Esophagus (tissue), 2 donors: ENCODE measurements around the gene FAM171A2. TPM values are rescaled to one million over a fixed set of nuclear protein-coding genes. Genes with fewer than 3 reads are reported as not detected.
A peak's percentile ranks its signal among the peaks of the same experiment; 100 is the strongest.

Source experiments
- H3K27ac ChIP-seq, 2 donors: one replicate each; pipeline ENCODE4 v1.5.1; 2013; ENCODE audit warnings: low read depth in 2 of 2, mild to moderate bottlenecking in 2 of 2, inconsistent platforms in 1 of 2, low read length in 1 of 2, moderate library complexity in 1 of 2
- H3K27me3 ChIP-seq, 2 donors: one replicate each; pipeline ENCODE4 v1.6.1; 2013; ENCODE audit warnings: low read length in 2 of 2, control low read depth in 1 of 2, mild to moderate bottlenecking in 1 of 2; ENCODE audit not compliant: insufficient read depth in 2 of 2, control insufficient read depth in 1 of 2
- H3K36me3 ChIP-seq, 2 donors: one replicate each; pipeline ENCODE4 v1.6.1; 2013; ENCODE audit warnings: low read length in 1 of 2; ENCODE audit not compliant: control insufficient read depth in 2 of 2, insufficient read depth in 2 of 2
- H3K4me1 ChIP-seq, 2 donors: one replicate each; pipeline ENCODE4 v1.6.1; 2013; ENCODE audit warnings: low read length in 1 of 2; ENCODE audit not compliant: control insufficient read depth in 2 of 2, insufficient read depth in 2 of 2
- H3K4me3 ChIP-seq, 2 donors: one replicate each; pipeline ENCODE4 v1.5.1; 2013; ENCODE audit warnings: low read length in 2 of 2, mild to moderate bottlenecking in 2 of 2, low read depth in 1 of 2, moderate library complexity in 1 of 2
- H3K9me3 ChIP-seq, 2 donors: one replicate each; pipeline ENCODE4 v1.6.1; 2013; ENCODE audit warnings: mild to moderate bottlenecking in 2 of 2, low read depth in 1 of 2, low read length in 1 of 2, moderate library complexity in 1 of 2; ENCODE audit not compliant: control insufficient read depth in 2 of 2, insufficient read depth in 1 of 2
- WGBS, 2 donors: extraction: QIAGEN DNeasy Blood & Tissue Kit; methylation state at CpG; one replicate each; pipeline ENCODE4 v1.1.7; 2013; 5-methylcytosine and 5-hydroxymethylcytosine counted together
- polyA plus RNA-seq, 2 donors: library from polyadenylated mRNA; stranded (reverse); fragments of 200-250 nt; gene quantifications; one replicate each; pipeline ENCODE4 v1.2.3, GENCODE V29; 2013
- donor health status: healthy with polysubstance abuse.
- donor health status: Bipolar disorder and iron deficiency.

The FAM171A2 gene
- polyA plus RNA-seq, 2 donors, result 1.2 to 2.2 TPM

GRCh38 chr17:44324571-44325275, 38.9 kb downstream of the FAM171A2 start, which contains the start of gene SLC25A39:
Gene SLC25A39 (minus strand): TSS chr17:44324823. CDS start chr17:44323562, 1,261 bp downstream.
- Histone ChIP-seq H3K36me3 (peaks cover 16 to 23% of the 10 kb centered on the region in 2 donors), H3K4me3 (peak within 1 kb of the TSS; percentile 69 to 97), H3K27ac (peak within 1 kb of the TSS; percentile 97 to 98), H3K27me3 (no peaks in the 10 kb centered on the region), H3K9me3 (no peaks in the 10 kb centered on the region), H3K4me1 (peaks cover 5 to 7% of the 10 kb centered on the region in 2 donors)
- WGBS, 2 donors, result 0 to 1% methylated on average over 79 to 85 of the region's 85 CpGs

- Histone ChIP-seq H3K4me3 (peak overlapping the region; percentile 69 to 97), H3K9me3 (no peaks in the 10 kb centered on the region), H3K4me1 (peaks cover 5 to 7% of the 10 kb centered on the region in 2 donors), H3K27me3 (no peaks in the 10 kb centered on the region), H3K36me3 (peaks cover 20 to 29% of the 10 kb centered on the region in 2 donors), H3K27ac (peak overlapping the region; percentile 80 to 85)
- WGBS, 2 donors, result 1 to 2% methylated on average over 31 to 38 of the region's 38 CpGs
Observed at GRCh38 chr17:44324092-44324570, 39.5 kb downstream of the FAM171A2 start.

GRCh38 chr17:44323359-44324091, 40.1 kb downstream of the FAM171A2 start:
- Histone ChIP-seq H3K4me1 (peaks cover 5 to 7% of the 10 kb centered on the region in 2 donors), H3K27ac (peak overlapping the region in 1 of 2 donors; percentile 85), H3K4me3 (peak overlapping the region; percentile 69 to 97), H3K9me3 (no peaks in the 10 kb centered on the region), H3K27me3 (no peaks in the 10 kb centered on the region), H3K36me3 (peaks cover 20 to 32% of the 10 kb centered on the region in 2 donors)
- WGBS, 2 donors, result 57 to 61% methylated on average over 27 of the region's 27 CpGs

GRCh38 chr17:44322236-44322895, 41.3 kb downstream of the FAM171A2 start:
- peaks cover 5 to 7% of the 10 kb centered on the region in 2 donors for H3K4me1 ChIP-seq
- no peaks in the 10 kb centered on the region for H3K27me3 ChIP-seq
- no peak overlapping the region for H3K27ac ChIP-seq
- whole genome bisulfite sequencing, 2 donors, result 94 to 95% methylated on average over 11 of the region's 11 CpGs
- H3K36me3 ChIP-seq, result peaks cover 20 to 32% of the 10 kb centered on the region in 2 donors
- H3K9me3 ChIP-seq, result no peaks in the 10 kb centered on the region
- no peak overlapping the region for H3K4me3 ChIP-seq

GRCh38 chr17:44321246-44322120, 42.2 kb downstream of the FAM171A2 start:
- Histone ChIP-seq H3K27me3 (no peaks in the 10 kb centered on the region), H3K27ac (no peak overlapping the region), H3K9me3 (no peaks in the 10 kb centered on the region), H3K36me3 (peaks cover 20 to 32% of the 10 kb centered on the region in 2 donors), H3K4me3 (no peak overlapping the region), H3K4me1 (peaks cover 5 to 7% of the 10 kb centered on the region in 2 donors)
- WGBS, 2 donors, result 89 to 90% methylated on average over 21 of the region's 21 CpGs

GRCh38 chr17:44320066-44320465, 43.6 kb downstream of the FAM171A2 start:
- no peak overlapping the region for H3K27ac ChIP-seq
- H3K4me1 ChIP-seq, result peaks cover 5 to 15% of the 10 kb centered on the region in 2 donors
- H3K27me3 ChIP-seq, result no peaks in the 10 kb centered on the region
- WGBS, 2 donors, result 86 to 87% methylated on average over 18 of the region's 18 CpGs
- H3K4me3 ChIP-seq, result no peak overlapping the region
- H3K9me3 ChIP-seq, result no peaks in the 10 kb centered on the region
- peaks cover 20 to 32% of the 10 kb centered on the region in 2 donors for H3K36me3 ChIP-seq

- Histone ChIP-seq H3K27ac (no peak overlapping the region), H3K4me1 (peaks cover 2 to 12% of the 10 kb centered on the region in 2 donors), H3K36me3 (peaks cover 20 to 32% of the 10 kb centered on the region in 2 donors), H3K4me3 (no peak overlapping the region), H3K9me3 (no peaks in the 10 kb centered on the region), H3K27me3 (peaks cover 0 to 3% of the 10 kb centered on the region in 2 donors)
- 75 to 78% methylated on average over 15 of the region's 15 CpGs for WGBS, 2 donors
Observed at GRCh38 chr17:44318077-44318892, 45.4 kb downstream of the FAM171A2 start.

- H3K4me1 ChIP-seq, result peaks cover 2 to 12% of the 10 kb centered on the region in 2 donors
- no peaks in the 10 kb centered on the region for H3K9me3 ChIP-seq
- H3K36me3 ChIP-seq, result peaks cover 20 to 31% of the 10 kb centered on the region in 2 donors
- H3K27me3 ChIP-seq, result peaks cover 0 to 3% of the 10 kb centered on the region in 2 donors
- H3K27ac ChIP-seq, result no peak overlapping the region
- WGBS, 2 donors, result 87 to 88% methylated on average over 6 of the region's 6 CpGs
- no peak overlapping the region for H3K4me3 ChIP-seq
Observed at GRCh38 chr17:44317545-44317944, 46.1 kb downstream of the FAM171A2 start.
